ENCODE measurements around the gene KRTAP10-1. TPM values are rescaled to one million over a fixed set of nuclear protein-coding genes. Genes with fewer than 3 reads are reported as not detected.

The KRTAP10-1 gene
- total RNA-seq, 1 experiment from 2014 or later, result not detected

DNA sequence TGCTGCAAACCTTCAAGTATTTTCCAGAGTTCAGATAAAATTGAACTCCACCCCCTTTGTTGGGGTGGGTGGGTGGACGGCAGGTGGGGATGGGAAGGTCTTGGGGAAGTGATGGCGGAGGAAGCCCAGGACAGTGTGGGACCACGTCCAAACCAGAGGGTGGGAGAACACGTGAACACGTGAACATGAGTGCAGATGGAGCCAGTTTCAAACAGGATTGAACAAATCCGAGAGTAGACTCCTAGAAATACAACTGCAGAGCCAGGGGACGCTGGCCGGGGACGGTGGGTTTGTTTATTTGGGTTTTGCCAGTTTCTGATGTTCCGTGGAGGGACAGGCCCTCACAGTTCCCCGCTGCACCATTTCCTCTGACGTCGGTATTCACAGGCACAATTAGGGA is 8.4 kb upstream of the KRTAP10-1 start:
- Mint-ChIP-seq H3K36me3 (peaks cover 8% of the 10 kb centered on the region), H3K4me1 (peaks cover 51% of the 10 kb centered on the region), H3K27me3 (ENCODE audit: low read depth) (peaks cover 5% of the 10 kb centered on the region; the same call in 1 of the 2 replicates), H3K4me3 (peak overlapping the region; percentile 14; the same call in 1 of the 2 replicates), H3K9me3 (peaks cover 20% of the 10 kb centered on the region), H3K27ac (peak overlapping the region; percentile 92)
- no peak for ATAC-seq
- POLR2A ChIA-PET, result no interaction called here
- no peak for DNase-seq (ENCODE audit: low spot score)
- TF ChIP-seq ZNF416 (CRISPR knock-in tag; IDR thresholded peaks at IDR 0.05), result no peak
- CTCF ChIA-PET, result interaction anchor here (1.3 kb wide), 1 partner anchor 245 kb away, joined by 7 read pairs; no protein-coding TSS in a partner anchor

DNA sequence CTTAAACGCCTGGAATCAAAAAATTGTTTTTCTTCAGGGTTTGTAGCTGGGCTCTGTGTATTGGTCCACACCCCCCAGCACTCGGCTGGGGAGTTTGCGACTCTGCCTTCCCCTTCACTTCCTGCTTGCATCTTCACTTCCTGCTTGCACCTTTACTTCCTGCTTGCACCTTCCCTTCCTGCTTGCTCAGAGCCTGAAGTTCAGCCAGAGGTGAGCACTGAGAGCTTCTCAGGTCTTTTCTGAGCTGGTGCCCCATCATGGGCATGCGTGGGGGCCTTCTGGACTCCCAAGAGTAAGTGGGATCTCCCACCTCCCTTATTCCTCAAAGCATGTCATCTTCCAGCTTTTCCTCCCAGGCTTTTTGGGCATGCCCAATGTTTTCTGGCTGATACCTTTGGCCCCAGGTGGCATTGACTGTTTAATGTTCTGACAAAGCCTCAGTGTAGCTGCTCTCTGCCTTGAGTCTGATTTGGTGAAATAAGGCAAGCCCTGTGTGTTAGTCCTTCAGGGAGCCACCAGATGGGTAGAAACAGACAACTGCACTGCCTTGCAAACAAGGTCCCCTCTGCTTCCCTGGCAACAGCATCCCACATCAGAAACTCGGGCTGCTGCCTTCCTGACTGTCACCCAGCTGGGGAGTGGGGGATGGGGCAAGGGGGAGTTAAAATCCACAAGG is 7.8 kb upstream of the KRTAP10-1 start:
- Mint-ChIP-seq H3K4me3 (no peak overlapping the region), H3K9me3 (peaks cover 20% of the 10 kb centered on the region), H3K27ac (peak overlapping the region; percentile 92), H3K4me1 (peaks cover 46% of the 10 kb centered on the region), H3K27me3 (ENCODE audit: low read depth) (peaks cover 5% of the 10 kb centered on the region; the same call in 1 of the 2 replicates), H3K36me3 (peaks cover 8% of the 10 kb centered on the region)
- ATAC-seq, result no peak
- TF ChIP-seq ETV6 (CRISPR knock-in tag; IDR thresholded peaks at IDR 0.05) (no peak), ZNF219 (CRISPR knock-in tag; IDR thresholded peaks at IDR 0.05; ENCODE audit: borderline replicate concordance) (no peak)
- TF ChIP-seq, protein P1, sequence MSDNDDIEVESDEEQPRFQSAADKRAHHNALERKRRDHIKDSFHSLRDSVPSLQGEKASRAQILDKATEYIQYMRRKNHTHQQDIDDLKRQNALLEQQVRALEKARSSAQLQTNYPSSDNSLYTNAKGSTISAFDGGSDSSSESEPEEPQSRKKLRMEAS (CRISPR knock-in tag; IDR thresholded peaks at IDR 0.05), result no peak
- TF ChIP-seq, protein P2, sequence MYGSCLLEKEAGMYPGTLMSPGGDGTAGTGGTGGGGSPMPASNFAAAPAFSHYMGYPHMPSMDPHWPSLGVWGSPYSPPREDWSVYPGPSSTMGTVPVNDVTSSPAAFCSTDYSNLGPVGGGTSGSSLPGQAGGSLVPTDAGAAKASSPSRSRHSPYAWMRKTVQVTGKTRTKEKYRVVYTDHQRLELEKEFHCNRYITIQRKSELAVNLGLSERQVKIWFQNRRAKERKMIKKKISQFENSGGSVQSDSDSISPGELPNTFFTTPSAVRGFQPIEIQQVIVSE (CRISPR knock-in tag; IDR thresholded peaks at IDR 0.05; ENCODE audit: borderline replicate concordance), result no peak
- ChIA-PET CTCF (no interaction called here), POLR2A (no interaction called here)
- no peak for DNase-seq (ENCODE audit: low spot score)

DNA sequence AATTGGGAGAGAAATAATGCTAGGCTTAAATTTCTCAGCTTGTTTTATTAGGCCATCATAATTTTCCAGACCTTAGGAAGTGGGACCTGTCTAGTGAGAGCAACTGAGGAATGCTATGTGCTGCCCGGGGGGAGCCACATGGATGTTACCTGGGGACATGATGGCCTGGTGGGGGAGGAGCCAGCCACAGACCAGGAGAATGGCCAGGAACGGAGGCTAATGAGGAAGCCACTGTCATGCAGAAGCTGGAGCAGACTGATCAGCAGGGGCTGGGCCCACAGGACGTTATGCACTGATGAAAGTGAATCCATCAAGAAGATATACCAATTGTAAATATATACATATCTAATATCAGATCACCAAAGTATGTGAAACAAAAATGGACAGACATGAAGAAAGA is 4.6 kb upstream of the KRTAP10-1 start:
- POLR2A ChIA-PET, result no interaction called here
- Mint-ChIP-seq H3K4me3 (no peak overlapping the region), H3K4me1 (peaks cover 28% of the 10 kb centered on the region), H3K27ac (no peak overlapping the region), H3K36me3 (peaks cover 8% of the 10 kb centered on the region), H3K9me3 (peaks cover 20% of the 10 kb centered on the region), H3K27me3 (ENCODE audit: low read depth) (peaks cover 5% of the 10 kb centered on the region; the same call in 1 of the 2 replicates)
- TF ChIP-seq, protein P3, sequence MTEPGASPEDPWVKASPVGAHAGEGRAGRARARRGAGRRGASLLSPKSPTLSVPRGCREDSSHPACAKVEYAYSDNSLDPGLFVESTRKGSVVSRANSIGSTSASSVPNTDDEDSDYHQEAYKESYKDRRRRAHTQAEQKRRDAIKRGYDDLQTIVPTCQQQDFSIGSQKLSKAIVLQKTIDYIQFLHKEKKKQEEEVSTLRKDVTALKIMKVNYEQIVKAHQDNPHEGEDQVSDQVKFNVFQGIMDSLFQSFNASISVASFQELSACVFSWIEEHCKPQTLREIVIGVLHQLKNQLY (CRISPR knock-in tag; IDR thresholded peaks at IDR 0.05), result no peak
- no peak for TF ChIP-seq FOXK1 (CRISPR knock-in tag; IDR thresholded peaks at IDR 0.05)
- TF ChIP-seq, protein P4, sequence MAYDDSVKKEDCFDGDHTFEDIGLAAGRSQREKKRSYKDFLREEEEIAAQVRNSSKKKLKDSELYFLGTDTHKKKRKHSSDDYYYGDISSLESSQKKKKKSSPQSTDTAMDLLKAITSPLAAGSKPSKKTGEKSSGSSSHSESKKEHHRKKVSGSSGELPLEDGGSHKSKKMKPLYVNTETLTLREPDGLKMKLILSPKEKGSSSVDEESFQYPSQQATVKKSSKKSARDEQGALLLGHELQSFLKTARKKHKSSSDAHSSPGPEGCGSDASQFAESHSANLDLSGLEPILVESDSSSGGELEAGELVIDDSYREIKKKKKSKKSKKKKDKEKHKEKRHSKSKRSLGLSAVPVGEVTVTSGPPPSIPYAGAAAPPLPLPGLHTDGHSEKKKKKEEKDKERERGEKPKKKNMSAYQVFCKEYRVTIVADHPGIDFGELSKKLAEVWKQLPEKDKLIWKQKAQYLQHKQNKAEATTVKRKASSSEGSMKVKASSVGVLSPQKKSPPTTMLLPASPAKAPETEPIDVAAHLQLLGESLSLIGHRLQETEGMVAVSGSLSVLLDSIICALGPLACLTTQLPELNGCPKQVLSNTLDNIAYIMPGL (CRISPR knock-in tag; IDR thresholded peaks at IDR 0.05), result no peak
- TF ChIP-seq CREB1 (CRISPR knock-in tag; IDR thresholded peaks at IDR 0.05), result no peak
- TF ChIP-seq, protein P5, sequence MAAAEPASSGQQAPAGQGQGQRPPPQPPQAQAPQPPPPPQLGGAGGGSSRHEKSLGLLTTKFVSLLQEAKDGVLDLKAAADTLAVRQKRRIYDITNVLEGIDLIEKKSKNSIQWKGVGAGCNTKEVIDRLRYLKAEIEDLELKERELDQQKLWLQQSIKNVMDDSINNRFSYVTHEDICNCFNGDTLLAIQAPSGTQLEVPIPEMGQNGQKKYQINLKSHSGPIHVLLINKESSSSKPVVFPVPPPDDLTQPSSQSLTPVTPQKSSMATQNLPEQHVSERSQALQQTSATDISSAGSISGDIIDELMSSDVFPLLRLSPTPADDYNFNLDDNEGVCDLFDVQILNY (CRISPR knock-in tag; IDR thresholded peaks at IDR 0.05), result no peak
- TF ChIP-seq, protein P2 (CRISPR knock-in tag; IDR thresholded peaks at IDR 0.05; ENCODE audit: borderline replicate concordance), result no peak
- no peak for TF ChIP-seq NFATC4 (CRISPR knock-in tag; IDR thresholded peaks at IDR 0.05)
- no peak for TF ChIP-seq GRHL2 (CRISPR knock-in tag; IDR thresholded peaks at IDR 0.05; ENCODE audit: insufficient replicate concordance, severe bottlenecking)
- TF ChIP-seq SMAD4 (CRISPR knock-in tag; IDR thresholded peaks at IDR 0.05), result no peak
- TF ChIP-seq ZNF232 (CRISPR knock-in tag; IDR thresholded peaks at IDR 0.05), result no peak
- no peak for TF ChIP-seq ZNF671 (CRISPR knock-in tag; IDR thresholded peaks at IDR 0.05)
- TF ChIP-seq, protein P6, sequence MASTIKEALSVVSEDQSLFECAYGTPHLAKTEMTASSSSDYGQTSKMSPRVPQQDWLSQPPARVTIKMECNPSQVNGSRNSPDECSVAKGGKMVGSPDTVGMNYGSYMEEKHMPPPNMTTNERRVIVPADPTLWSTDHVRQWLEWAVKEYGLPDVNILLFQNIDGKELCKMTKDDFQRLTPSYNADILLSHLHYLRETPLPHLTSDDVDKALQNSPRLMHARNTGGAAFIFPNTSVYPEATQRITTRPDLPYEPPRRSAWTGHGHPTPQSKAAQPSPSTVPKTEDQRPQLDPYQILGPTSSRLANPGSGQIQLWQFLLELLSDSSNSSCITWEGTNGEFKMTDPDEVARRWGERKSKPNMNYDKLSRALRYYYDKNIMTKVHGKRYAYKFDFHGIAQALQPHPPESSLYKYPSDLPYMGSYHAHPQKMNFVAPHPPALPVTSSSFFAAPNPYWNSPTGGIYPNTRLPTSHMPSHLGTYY (CRISPR knock-in tag; IDR thresholded peaks at IDR 0.05), result no peak
- no peak for TF ChIP-seq ESRRA (CRISPR knock-in tag; IDR thresholded peaks at IDR 0.05; ENCODE audit: borderline replicate concordance)
- TF ChIP-seq, protein P7, sequence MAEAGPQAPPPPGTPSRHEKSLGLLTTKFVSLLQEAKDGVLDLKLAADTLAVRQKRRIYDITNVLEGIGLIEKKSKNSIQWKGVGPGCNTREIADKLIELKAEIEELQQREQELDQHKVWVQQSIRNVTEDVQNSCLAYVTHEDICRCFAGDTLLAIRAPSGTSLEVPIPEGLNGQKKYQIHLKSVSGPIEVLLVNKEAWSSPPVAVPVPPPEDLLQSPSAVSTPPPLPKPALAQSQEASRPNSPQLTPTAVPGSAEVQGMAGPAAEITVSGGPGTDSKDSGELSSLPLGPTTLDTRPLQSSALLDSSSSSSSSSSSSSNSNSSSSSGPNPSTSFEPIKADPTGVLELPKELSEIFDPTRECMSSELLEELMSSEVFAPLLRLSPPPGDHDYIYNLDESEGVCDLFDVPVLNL (CRISPR knock-in tag; IDR thresholded peaks at IDR 0.05; ENCODE audit: borderline replicate concordance, low read depth), result no peak
- TF ChIP-seq, protein P8, sequence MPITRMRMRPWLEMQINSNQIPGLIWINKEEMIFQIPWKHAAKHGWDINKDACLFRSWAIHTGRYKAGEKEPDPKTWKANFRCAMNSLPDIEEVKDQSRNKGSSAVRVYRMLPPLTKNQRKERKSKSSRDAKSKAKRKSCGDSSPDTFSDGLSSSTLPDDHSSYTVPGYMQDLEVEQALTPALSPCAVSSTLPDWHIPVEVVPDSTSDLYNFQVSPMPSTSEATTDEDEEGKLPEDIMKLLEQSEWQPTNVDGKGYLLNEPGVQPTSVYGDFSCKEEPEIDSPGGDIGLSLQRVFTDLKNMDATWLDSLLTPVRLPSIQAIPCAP (CRISPR knock-in tag; IDR thresholded peaks at IDR 0.05), result no peak
- TF ChIP-seq, protein P9, sequence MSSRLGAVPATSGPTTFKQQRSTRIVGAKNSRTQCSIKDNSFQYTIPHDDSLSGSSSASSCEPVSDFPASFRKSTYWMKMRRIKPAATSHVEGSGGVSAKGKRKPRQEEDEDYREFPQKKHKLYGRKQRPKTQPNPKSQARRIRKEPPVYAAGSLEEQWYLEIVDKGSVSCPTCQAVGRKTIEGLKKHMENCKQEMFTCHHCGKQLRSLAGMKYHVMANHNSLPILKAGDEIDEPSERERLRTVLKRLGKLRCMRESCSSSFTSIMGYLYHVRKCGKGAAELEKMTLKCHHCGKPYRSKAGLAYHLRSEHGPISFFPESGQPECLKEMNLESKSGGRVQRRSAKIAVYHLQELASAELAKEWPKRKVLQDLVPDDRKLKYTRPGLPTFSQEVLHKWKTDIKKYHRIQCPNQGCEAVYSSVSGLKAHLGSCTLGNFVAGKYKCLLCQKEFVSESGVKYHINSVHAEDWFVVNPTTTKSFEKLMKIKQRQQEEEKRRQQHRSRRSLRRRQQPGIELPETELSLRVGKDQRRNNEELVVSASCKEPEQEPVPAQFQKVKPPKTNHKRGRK (CRISPR knock-in tag; IDR thresholded peaks at IDR 0.05; ENCODE audit: borderline replicate concordance), result no peak
- TF ChIP-seq CBFB (CRISPR knock-in tag; IDR thresholded peaks at IDR 0.05; ENCODE audit: low read depth), result no peak
- DNase-seq (ENCODE audit: low spot score) (no peak), ATAC-seq (no peak)
- CTCF ChIA-PET, result interaction anchor here (0.6 kb wide), 1 partner anchor 34 kb away, joined by 3 read pairs; no protein-coding TSS in a partner anchor

Data from WTC11 (cell line).